NCI-H1694 (cell line): ENCODE data around the gene HSD17B13.

Experiments
- DNase-seq: peaks from one replicate; lab custom pipeline; 2025; lab: John Stamatoyannopoulos, UW

HSD17B13 gene

GRCh38 chr4:87266986-87267385, 55.7 kb downstream of the HSD17B13 start:
- no peak for DNase-seq

- DNase-seq, result no peak
These were observed 59.8 kb downstream of the HSD17B13 start for GRCh38 chr4:87262886-87263285.

GRCh38 chr4:87260477-87260876, 62.2 kb downstream of the HSD17B13 start:
- DNase-seq, result no peak

GRCh38 chr4:87258677-87259076, 64.0 kb downstream of the HSD17B13 start:
- no peak for DNase-seq

GRCh38 chr4:87257523-87257922, 65.2 kb downstream of the HSD17B13 start:
- DNase-seq, result no peak

- no peak for DNase-seq
These were observed 66.9 kb downstream of the HSD17B13 start for GRCh38 chr4:87255755-87256154.
